GM21786 (cell line): ENCODE results near the gene EPHX1.
"Not testable (repeated sequence)": the region's sequence is repeated elsewhere in the genome, so short reads cannot be mapped to it uniquely, and the experiment has no call there.

Experiments
- ATAC-seq: cut with Tn5 transposase; IDR thresholded peaks from one replicate; pipeline ENCODE4 v1.9.1; 2021; ENCODE audit not compliant: unreplicated experiment

EPHX1 gene

DNA sequence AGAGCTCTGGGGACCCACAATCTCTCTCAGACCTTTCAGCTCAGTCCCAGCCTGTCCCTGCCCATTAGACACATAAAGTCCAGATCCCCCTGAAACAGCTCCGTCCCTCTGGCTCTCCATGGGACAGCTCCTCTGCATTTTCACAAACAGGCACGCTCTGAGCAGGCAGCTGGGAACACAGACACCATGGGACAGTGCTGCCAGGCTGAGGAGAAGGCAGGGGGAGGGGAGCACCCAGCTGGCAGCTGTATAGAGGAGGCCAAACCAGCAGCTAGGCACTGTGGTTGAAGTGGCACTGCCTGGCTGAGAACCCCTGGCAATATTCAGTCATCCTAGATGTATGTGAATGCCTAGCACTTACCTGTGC, 70.3 kb downstream of the EPHX1 start:
- ATAC-seq, result no peak

- no peak for ATAC-seq
These were observed 70.7 kb downstream of the EPHX1 start for GRCh38 chr1:225880636-225881035.

DNA sequence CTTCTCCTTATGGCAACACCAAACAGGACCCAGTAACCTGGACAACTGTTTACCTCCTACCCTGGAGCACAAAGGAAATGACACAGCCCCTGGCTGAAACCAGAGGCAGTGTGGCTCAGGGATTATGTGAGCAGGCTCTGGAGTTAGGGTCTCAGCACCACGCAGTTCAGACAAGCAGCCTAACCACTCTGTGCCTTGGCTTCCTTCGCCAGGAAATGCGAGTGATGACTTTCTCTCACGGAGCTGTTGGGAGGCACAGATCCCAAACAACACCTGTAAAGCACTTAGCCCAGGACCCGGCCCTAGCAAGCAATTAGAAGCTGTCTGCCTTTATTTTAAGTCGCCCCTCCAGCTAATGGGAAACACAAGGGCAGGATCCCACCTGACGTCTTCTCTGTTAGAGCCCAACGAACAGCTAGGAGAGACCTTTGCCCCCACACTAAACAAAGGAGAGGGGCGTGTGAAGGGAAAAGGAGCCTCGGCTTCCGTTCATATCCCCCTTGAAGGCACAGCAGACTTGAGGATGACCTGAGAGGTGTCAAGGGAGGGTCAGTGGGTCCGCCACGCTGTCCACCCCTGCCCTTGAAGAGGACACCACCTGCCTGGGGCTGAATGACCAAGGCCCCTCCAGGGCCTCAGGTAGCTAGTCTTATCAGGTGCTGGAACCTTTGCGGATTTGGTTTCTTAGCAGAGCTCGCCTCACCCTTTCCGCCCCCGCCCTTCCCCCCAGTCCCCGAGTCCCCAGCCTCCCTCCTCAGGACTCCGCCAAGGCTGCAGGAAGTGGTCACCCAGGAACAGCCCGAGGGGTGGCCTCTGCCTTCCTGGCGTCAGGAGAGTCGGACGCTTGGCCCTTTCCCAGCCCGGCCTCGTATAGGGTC, 71.4 kb downstream of the EPHX1 start:
- no peak for ATAC-seq

GRCh38 chr1:225881959-225882693, 72.2 kb downstream of the EPHX1 start, which contains the start of gene TMEM63A:
TMEM63A (minus strand) TSS chr1:225882380; CDS start chr1:225877580, 4,800 bp downstream.
- peak; percentile 64 for ATAC-seq

DNA sequence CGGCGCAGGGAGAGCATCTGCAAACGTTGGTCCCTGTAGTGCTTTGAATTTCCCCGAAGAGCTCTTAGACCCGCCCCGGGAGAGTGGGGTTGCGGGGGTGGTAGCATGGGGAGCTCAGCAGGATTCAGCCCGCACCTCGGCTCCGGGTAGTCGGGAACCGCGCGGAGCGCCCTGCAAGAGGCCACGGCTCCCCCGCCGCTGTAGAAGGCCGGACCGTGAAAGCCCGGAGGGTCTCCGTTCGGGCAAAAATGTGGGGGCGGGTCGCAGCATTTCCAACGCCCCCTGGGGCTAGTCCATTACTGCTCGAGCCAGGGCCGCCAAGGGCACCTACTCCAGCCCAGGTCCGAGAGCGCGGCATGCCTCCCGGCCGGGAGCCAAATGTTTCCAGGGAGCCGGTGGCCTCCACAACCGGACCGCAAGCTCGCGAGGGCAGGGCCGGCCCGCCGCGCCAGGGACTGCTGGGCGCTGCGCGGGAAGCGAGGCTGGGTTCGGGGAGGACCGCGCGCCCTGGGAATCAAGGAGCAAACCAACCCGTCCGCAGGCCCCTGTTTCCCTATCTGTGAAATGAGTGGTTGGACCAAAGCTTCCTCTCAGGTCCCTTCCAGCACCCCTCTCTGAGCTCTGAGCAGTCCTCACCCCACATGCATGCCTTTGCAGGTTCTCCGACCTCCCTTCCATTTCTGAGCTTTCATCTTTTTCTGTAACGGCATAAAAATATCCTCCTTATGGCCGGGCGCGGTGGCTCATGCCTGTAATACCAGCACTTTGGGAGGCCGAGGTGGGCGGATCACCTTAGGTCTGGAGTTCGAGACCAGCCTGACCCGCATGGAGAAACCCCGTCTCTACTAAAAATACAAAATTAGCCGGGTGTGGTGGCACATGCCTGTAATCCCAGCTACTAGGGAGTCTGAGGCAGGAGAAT, 73.0 kb downstream of the EPHX1 start:
- peak; percentile 19 for ATAC-seq

GRCh38 chr1:225883616-225884265, 73.8 kb downstream of the EPHX1 start:
- no peak for ATAC-seq

GRCh38 chr1:225885336-225885735, 75.4 kb downstream of the EPHX1 start:
- ATAC-seq, result no peak

DNA sequence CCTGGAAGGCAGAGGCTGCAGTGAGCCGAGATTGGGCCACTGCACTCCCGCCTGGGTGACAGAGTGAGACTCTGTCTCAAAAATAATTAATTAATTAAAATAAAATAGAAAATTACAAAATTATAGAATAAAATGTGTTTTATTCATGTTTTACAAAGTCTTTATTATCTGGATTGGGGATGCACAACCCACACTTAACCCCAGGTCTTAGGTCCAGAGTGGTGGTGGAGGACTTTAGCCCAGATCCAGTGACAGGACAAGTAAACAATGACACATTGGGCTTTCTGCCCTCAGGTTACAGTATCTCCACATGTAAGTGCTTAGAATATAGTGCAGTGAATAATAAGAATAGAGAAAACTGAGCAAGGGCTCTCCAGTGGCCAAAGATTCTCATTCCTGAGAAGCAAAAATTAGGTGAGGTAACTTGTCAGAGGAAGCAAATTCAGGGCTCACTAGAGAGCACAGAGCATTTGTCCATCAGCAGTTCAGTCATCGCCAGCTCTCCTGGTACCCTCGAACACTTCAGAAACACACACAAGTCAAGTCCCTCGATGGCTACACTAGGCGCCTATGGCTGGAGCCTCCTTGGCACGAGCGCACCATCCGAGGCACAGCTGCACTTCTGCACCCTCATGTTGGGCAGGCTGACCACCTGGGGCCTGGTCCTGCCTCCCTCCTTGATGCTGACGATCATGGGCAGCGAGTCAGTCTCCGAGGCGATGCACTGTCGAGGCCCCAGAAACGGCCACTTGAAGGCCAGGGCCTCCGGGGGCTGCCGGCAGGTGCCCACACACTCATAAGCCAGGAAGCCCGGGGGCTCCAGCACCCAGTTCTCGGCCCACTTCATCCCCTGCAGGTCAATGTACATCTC, 76.5 kb downstream of the EPHX1 start:
- no peak for ATAC-seq

DNA sequence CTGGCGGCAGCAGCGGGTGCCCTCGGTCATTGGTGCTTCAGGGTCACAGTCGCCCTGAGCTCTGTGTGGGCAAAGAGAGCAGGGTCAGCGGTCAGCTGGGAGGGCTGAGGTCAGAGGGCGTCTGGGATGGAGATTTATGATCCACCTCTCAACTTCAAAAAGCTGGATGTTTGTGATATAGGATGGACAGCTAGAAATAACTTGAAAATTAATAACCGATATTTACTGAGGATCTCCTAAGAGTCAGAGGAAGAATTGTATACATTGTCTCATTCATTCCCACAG, 77.0 kb downstream of the EPHX1 start:
- ATAC-seq, result no peak

DNA sequence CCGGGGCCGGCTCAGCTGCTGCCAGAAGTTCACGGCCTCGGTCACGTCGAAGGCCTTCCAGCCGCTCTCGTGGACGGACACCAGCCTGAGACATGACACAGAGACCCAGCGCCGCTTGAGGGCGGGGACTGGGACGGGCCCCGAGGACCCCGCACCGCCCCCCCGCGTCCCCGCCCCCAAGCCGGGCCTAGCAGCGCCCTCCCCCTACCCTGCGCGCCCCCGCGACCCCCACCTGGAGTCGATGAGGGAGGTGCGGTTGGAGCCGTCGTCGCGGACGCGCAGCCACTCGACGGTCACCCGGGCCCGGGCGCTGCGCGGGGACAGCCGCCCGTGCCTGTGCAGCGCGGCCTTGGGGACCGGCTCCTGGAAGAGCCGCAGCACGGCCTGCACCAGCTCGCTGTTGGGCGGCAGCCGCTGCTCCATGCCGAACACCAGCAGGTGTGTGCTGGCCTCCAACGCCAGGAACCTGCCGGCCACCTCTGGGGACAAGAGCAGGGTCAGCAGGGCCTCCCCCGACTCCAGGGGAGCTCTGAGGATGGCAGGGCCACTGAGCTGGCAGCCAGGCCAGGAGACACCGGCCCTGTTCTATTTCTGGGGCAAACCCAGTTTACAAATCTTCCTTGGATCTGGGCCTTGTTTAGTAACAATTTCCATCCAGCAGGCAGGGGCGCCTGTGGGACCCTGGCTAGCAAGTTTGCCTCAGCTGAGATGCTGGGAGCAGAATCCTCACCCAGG, 77.8 kb downstream of the EPHX1 start:
- ATAC-seq, result not testable (repeated sequence)

DNA sequence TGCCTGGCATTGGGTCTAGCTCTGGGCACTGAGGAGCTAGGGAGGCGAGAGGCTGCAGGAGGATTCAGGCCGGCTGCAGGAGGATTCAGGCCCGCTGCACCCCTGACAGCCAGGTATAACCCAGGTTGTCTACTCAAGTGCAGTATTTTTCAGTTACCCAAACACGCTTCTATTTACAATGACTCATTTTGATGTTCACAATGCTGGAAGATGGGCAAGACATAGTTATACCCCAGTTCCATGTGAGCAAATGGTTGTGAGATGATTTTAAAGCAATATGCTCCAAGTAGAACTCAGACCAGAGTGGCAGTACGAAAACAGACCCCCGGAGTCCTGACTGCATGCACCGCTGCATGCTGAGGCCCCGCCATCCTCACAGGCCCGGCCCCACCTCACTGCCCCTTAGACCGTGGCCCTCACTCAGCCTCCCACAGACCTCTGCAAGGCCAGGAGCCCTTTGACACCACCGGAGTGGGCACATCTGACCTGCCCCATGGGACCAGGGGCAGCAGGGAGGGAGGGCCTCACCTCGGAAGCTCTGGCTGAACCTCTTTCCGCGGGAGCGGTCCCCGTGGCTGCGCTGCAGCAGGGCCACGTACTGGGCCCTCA, 78.5 kb downstream of the EPHX1 start:
- ATAC-seq, result no peak

DNA sequence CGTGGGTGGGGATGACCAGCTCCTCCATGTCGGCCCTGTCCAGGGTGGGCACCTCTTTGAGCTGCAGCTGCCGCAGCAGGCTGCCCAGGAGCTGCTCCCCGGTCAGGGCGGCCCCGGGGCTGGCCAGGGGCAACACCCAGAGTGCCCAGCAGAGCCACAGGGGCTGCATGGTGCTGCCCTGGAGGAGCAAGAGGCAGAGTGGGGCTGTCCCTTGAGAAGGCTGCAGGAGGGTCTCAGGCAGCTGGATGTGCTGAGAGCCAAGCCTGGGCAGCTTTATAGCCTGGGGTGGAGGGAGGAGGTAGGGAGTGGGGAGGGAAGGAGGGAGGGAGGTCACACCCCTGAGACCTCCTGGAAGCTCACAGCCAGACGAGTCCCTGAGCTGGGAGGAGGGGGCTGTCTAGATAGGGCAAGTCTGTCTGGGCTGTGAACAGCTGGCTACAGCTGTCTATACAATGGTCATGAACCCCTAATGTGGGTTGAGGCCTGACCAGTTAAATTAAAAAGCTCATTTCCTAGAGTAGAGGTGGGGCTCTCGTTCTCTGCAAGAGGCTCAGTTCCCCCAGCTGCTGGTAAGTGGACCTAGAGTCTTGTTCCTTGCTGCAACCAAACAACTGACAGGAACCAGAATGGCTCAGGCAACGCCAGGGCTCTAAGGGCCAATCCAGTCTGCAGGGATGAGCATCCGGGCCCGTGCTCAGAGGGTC, 79.1 kb downstream of the EPHX1 start, which contains the start of gene LEFTY1:
TSS of gene LEFTY1 (minus strand) at position 249 of the 704 bp plus-strand sequence. CDS start at position 169, 80 bp downstream.
- ATAC-seq, result no peak

- ATAC-seq, result no peak
These were observed 79.8 kb downstream of the EPHX1 start for GRCh38 chr1:225889743-225890142.

DNA sequence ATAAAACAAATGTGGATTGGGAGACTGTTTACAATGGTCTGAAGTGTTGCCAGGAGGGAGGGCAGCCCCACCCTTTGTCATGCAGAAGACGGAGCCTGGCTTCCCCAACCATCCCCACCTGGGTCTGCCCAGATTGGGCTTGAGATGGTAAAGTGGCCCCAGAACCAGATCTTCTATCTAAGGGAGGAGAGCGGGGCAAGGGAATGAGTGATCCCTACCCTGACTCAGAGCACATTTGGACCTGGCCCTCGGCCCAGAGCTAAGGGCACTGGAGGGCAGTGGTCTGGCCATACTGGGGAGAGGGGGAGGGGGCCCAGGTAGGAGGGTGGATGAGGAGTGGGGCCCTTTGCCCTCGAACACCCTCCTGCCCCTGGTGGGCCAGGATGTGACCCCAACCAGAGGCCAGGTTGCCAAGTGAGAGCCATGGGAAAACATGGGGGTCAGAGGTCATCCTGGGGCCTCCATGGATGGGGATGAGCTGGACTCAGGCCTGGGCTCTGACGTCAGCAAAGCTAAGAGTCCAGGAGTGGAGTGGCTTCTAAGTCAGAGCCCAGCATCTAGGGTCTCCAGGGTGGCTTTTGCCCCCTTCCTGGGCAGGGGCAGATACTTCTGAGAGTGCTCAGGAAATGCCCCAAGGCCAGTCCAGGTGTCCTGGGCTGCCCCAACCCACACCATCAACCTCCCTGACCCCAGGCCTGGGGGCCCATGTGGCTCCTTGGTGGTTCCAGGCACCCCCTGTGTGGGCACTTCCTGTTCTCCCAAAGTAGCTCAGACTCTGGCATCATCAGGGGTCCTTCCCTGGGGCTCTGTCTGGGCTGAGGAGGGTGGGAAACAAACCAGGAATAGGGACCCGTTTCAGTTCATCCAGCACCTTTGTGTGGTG, 80.7 kb downstream of the EPHX1 start:
- no peak for ATAC-seq

GRCh38 chr1:225891229-225891972, 81.5 kb downstream of the EPHX1 start:
- no peak for ATAC-seq

- ATAC-seq, result no peak
These were observed 82.4 kb downstream of the EPHX1 start for GRCh38 chr1:225892307-225892706.
